Endothelial cell (in vitro differentiated cells): Measurements from ENCODE around the gene GJC3. TPM values are rescaled to one million over a fixed set of nuclear protein-coding genes. Genes with fewer than 3 reads are reported as not detected.
"Not testable (repeated sequence)": the region's sequence is repeated elsewhere in the genome, so short reads cannot be mapped to it uniquely, and the experiment has no call there.

Source experiments
- DNase-seq: peaks from one replicate; pipeline ENCODE4 v3.0.0; 2021; ENCODE audit warnings: low spot score
- H3K27ac Mint-ChIP-seq: one replicate; pipeline ENCODE4 v1.8.0; 2021; ENCODE audit warnings: mixed read lengths, inconsistent platforms; ENCODE audit not compliant: unreplicated experiment
- H3K27me3 Mint-ChIP-seq: one replicate; pipeline ENCODE4 v1.8.0; 2021; ENCODE audit warnings: mild to moderate bottlenecking, moderate library complexity, mixed read lengths, inconsistent platforms; ENCODE audit not compliant: unreplicated experiment
- H3K36me3 Mint-ChIP-seq: one replicate; pipeline ENCODE4 v1.8.0; 2021; ENCODE audit warnings: mild to moderate bottlenecking, low read depth, mixed read lengths, inconsistent platforms; ENCODE audit not compliant: unreplicated experiment
- H3K4me1 Mint-ChIP-seq: one replicate; pipeline ENCODE4 v1.8.0; 2021; ENCODE audit warnings: mild to moderate bottlenecking, mixed read lengths, inconsistent platforms; ENCODE audit not compliant: unreplicated experiment
- H3K4me3 Mint-ChIP-seq: one replicate; pipeline ENCODE4 v1.8.0; 2021; ENCODE audit warnings: mild to moderate bottlenecking, mixed read lengths, inconsistent platforms; ENCODE audit not compliant: unreplicated experiment
- H3K9me3 Mint-ChIP-seq: one replicate; pipeline ENCODE4 v1.8.0; 2021; ENCODE audit warnings: mixed read lengths, inconsistent platforms; ENCODE audit not compliant: unreplicated experiment
- CTCF ChIP-seq: fragments of 200-600 bp; sonication (generic); IDR thresholded peaks from one replicate; pipeline ENCODE4 v1.5.0; 2021; ENCODE audit warnings: antibody characterized with exemption; ENCODE audit not compliant: unreplicated experiment
- long read RNA-seq: library from polyadenylated mRNA; unstranded; transcript quantifications from one replicate; pipeline ENCODE4 v2.0.0, GENCODE V29; 2020; ENCODE audit not compliant: unreplicated experiment
- total RNA-seq: library from RNA; stranded (reverse); fragmentation: NEBNext Ultra II Directional; extraction: Animal tissue kit (Norgen Biotek cat#: 25700); gene quantifications from one replicate; pipeline ENCODE4 v1.2.1, GENCODE V29; 2021; ENCODE audit not compliant: unreplicated experiment

GJC3 gene
- 1.8 TPM for total RNA-seq
- long read RNA-seq, partial matches to known transcripts, result 0 of 2 reads
- long read RNA-seq, other reads (novel, unspliced or antisense), result 0 of 2 reads

- TF ChIP-seq CTCF, result no peak
- peak within 1 kb of the TSS; percentile 75 for H3K4me3 Mint-ChIP-seq
- H3K9me3 Mint-ChIP-seq, result no peaks in the 10 kb centered on the region
- H3K27me3 Mint-ChIP-seq, result no peaks in the 10 kb centered on the region
- peak; percentile 61 for DNase-seq
- no peaks in the 10 kb centered on the region for H3K36me3 Mint-ChIP-seq
- peaks cover 24% of the 10 kb centered on the region for H3K4me1 Mint-ChIP-seq
- H3K27ac Mint-ChIP-seq, result peak within 1 kb of the TSS; percentile 85
Measured at GRCh38 chr7:99928994-99929729, at the start of gene GJC3. GJC3 (minus strand) TSS chr7:99929620; CDS start chr7:99929620, 0 bp downstream.

DNA sequence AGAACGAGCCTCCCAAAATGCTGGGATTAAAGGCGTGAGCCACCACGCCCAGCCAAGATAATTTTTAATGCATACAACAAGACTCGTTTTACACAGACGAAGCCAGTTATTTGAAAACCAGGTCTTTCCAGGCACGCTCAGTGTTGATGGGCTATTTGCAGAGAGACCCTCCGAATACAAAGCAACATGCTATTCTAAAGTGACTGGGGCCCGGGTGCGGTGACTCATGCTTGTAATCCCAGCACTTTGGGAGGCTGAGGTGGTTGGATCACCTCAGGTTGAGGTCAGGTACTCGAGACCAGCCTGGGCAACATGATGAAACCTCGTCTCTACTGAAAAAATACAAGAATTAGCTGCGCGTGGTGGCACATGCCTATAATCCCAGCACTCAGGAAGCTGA, 47.2 kb upstream of the GJC3 start:
- TF ChIP-seq CTCF, result no peak
- no peaks in the 10 kb centered on the region for H3K9me3 Mint-ChIP-seq
- no peak overlapping the region for H3K27ac Mint-ChIP-seq
- H3K4me1 Mint-ChIP-seq, result no peaks in the 10 kb centered on the region
- H3K27me3 Mint-ChIP-seq, result no peaks in the 10 kb centered on the region
- no peaks in the 10 kb centered on the region for H3K36me3 Mint-ChIP-seq
- DNase-seq, result no peak
- H3K4me3 Mint-ChIP-seq, result no peak overlapping the region

DNA sequence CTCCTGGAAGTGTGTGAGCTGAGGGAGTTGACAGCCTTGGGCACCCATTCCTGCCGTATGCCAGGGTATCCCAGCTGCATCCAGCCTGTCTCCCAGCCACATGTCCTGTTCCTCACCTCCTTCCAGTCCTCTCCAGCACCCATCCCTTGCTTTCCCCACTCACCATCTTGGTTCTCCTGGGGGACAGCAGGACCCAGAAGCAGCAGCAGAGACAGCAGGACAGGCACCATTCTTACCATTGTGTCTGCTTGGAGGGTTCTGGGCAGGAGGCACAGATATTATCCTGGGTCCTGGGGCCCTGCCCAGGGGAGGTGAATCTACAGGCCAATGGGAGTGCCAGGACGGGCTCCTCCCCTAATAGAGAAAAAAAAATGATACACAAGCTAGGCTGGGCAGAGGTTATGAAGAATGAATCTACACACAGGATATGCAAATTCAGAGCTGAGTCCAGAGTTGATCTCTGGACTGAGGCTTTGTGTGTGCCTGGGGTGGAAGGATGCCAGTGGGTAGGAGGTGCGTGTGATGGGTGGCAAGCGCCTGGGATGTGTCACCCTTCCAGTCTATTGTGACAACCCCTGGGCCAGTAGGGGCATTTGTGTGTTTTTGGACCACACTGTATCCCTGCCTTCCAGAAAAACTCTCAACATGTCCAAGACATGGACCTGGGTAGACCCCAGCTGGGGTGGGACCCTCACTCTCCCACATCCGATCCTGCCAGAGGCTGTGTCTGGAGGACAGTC, 46.5 kb upstream of the GJC3 start, which contains the start of gene AZGP1:
TSS of gene AZGP1 (minus strand) at position 250 of the 740 bp plus-strand sequence. CDS start at position 239, 11 bp downstream.
- Mint-ChIP-seq H3K9me3 (no peaks in the 10 kb centered on the region), H3K4me1 (no peaks in the 10 kb centered on the region), H3K36me3 (no peaks in the 10 kb centered on the region), H3K4me3 (no peak within 1 kb of the TSS), H3K27me3 (no peaks in the 10 kb centered on the region), H3K27ac (no peak within 1 kb of the TSS)
- no peak for DNase-seq
- TF ChIP-seq CTCF, result no peak

DNA sequence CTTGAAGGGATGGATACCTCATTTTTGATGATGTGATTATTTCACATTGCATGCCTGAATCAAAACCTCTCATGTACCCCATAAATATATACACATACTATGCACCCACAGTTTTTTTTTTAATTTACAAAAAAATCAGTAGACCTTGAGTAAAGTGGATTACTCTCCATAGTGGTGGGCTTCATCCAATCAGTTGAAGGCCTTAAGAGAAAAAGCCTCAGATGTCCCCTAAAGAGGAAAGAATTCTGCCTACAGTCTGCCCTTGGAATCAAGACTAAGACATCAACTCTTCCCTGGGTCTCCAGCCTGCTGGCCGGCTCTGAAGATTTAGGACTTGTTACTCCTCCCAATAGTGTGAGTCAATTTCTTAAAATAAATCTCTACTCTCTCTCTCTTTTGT, 45.3 kb upstream of the GJC3 start:
- no peak for DNase-seq

GRCh38 chr7:99973817-99974216, 44.4 kb upstream of the GJC3 start:
- H3K9me3 Mint-ChIP-seq, H3K36me3 Mint-ChIP-seq, H3K4me1 Mint-ChIP-seq, H3K4me3 Mint-ChIP-seq, H3K27me3 Mint-ChIP-seq, H3K27ac Mint-ChIP-seq, DNase-seq: not testable (repeated sequence)

More for the DNA sequence above, 45.3 kb upstream of the GJC3 start:
- Mint-ChIP-seq H3K4me1 (no peaks in the 10 kb centered on the region), H3K27ac (no peak overlapping the region), H3K36me3 (no peaks in the 10 kb centered on the region), H3K4me3 (no peak overlapping the region), H3K9me3 (no peaks in the 10 kb centered on the region), H3K27me3 (peaks cover 2% of the 10 kb centered on the region)
- no peak for TF ChIP-seq CTCF
